ENCODE data around the gene WBP11.

Gene WBP11

DNA sequence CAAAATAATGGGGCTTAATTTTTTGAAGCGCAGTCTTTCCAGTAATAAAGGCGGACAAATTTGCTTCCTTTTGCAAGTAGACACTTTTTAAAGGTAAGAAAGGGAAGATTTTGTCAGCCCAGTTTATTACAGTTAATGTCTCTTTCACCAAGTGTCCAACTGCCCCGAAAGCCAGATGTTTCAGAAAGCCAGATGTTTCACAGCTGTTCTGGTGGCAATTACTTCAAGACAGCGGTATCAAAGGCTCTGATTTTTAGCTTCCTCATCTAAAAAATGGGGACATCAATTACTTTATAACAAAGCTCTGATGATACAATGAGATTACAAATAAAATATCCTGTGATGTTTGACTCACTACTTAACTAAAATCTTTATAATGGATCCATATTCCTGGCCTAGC is 1.0 kb downstream of the WBP11 start:
- DNase-seq (ENCODE audit: insufficient read length, low spot score) (no peak), FAIRE-seq (no peak)
- TF ChIP-seq POLR2AphosphoS5 (IDR thresholded peaks at IDR 0.05; ENCODE audit: low read depth, low read length) (no peak), TAF1 (IDR thresholded peaks at IDR 0.05; ENCODE audit: low read depth, low read length) (no peak), SPI1 (IDR thresholded peaks at IDR 0.05; ENCODE audit: low read depth, low read length) (no peak), PAX5 (IDR thresholded peaks at IDR 0.05; ENCODE audit: insufficient read depth, low read length, severe bottlenecking) (no peak), POLR2A (IDR thresholded peaks at IDR 0.05; ENCODE audit: low read depth, low read length) (no peak), POU2F2 (IDR thresholded peaks at IDR 0.05; ENCODE audit: low read depth, low read length) (no peak)

DNA sequence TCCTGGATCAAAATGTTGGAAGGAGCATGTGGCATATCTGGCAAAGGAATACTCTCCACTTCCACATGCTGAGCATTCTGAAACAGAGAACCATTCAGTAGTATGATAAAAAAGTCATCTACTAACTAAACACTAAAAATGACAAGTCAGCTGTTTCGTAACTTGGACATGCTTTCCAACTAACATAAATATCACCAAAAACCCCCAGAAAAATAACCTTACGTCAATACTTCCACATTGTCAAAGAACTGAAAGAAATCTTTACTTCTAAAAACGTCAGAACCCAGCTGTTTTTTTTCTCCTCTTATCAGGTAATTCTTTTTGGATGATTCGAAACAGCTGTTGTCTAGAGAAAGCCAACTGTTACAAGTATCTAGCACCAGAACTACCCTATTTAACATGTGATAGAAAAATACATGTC is 8.2 kb downstream of the WBP11 start:
- TF ChIP-seq POLR2A (IDR thresholded peaks at IDR 0.05; ENCODE audit: low read depth, low read length) (no peak), TAF1 (IDR thresholded peaks at IDR 0.05; ENCODE audit: low read depth, low read length) (no peak), POU2F2 (IDR thresholded peaks at IDR 0.05; ENCODE audit: low read depth, low read length) (no peak), SPI1 (IDR thresholded peaks at IDR 0.05; ENCODE audit: low read depth, low read length) (no peak), POLR2AphosphoS5 (IDR thresholded peaks at IDR 0.05; ENCODE audit: low read depth, low read length) (no peak), PAX5 (IDR thresholded peaks at IDR 0.05; ENCODE audit: insufficient read depth, low read length, severe bottlenecking) (no peak)
- FAIRE-seq (no peak), DNase-seq (ENCODE audit: insufficient read length, low spot score) (no peak)

DNA sequence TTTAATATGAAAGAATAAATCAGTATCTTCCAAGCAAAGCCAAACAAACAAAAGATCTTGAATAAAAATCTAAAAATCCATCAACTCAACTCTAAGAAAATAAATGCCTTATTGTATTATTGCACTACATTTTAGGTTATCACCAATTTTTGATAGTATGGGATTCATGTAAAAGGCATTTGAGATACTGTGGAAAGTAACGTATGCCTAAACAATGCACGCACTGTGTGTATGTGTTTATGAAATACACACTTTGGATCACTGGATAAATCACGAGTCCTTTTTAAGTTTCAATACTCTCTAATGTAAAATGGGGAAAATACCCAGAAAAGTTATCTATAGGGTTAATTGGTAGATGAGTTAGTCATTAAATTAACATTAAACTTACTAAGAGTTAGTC is 17.7 kb downstream of the WBP11 start:
- FAIRE-seq: no peak
- TF ChIP-seq TAF1 (IDR thresholded peaks at IDR 0.05; ENCODE audit: low read depth, low read length): no peak
- TF ChIP-seq SPI1 (IDR thresholded peaks at IDR 0.05; ENCODE audit: low read depth, low read length): no peak
- TF ChIP-seq POLR2A (IDR thresholded peaks at IDR 0.05; ENCODE audit: low read depth, low read length): no peak
- no peak for TF ChIP-seq POLR2AphosphoS5 (IDR thresholded peaks at IDR 0.05; ENCODE audit: low read depth, low read length)
- no peak for TF ChIP-seq PAX5 (IDR thresholded peaks at IDR 0.05; ENCODE audit: insufficient read depth, low read length, severe bottlenecking)
- TF ChIP-seq POU2F2 (IDR thresholded peaks at IDR 0.05; ENCODE audit: low read depth, low read length): no peak
- no peak for DNase-seq (ENCODE audit: insufficient read length, low spot score)

DNA sequence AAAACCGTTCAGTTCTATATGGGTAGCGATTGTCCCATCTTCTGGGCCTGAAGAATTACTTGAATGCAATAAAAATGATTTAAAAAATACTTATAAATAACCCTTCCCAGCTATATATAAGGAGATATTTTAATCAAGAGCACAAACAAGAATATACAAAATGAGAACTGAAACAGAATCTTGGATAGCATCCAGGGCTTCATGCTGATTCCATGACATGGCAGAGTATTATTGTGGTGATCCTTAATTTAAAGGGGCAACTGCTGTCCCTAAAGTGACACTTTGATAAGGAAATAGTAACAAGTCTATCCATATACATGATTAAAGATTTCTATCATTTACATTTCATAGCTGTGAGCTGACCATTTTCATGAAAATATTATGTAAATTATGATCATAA is 18.8 kb downstream of the WBP11 start:
- TF ChIP-seq SPI1 (IDR thresholded peaks at IDR 0.05; ENCODE audit: low read depth, low read length) (no peak), POLR2AphosphoS5 (IDR thresholded peaks at IDR 0.05; ENCODE audit: low read depth, low read length) (no peak), POLR2A (IDR thresholded peaks at IDR 0.05; ENCODE audit: low read depth, low read length) (no peak), POU2F2 (IDR thresholded peaks at IDR 0.05; ENCODE audit: low read depth, low read length) (no peak), TAF1 (IDR thresholded peaks at IDR 0.05; ENCODE audit: low read depth, low read length) (no peak), PAX5 (IDR thresholded peaks at IDR 0.05; ENCODE audit: insufficient read depth, low read length, severe bottlenecking) (no peak)
- FAIRE-seq (no peak), DNase-seq (ENCODE audit: insufficient read length, low spot score) (no peak)

DNA sequence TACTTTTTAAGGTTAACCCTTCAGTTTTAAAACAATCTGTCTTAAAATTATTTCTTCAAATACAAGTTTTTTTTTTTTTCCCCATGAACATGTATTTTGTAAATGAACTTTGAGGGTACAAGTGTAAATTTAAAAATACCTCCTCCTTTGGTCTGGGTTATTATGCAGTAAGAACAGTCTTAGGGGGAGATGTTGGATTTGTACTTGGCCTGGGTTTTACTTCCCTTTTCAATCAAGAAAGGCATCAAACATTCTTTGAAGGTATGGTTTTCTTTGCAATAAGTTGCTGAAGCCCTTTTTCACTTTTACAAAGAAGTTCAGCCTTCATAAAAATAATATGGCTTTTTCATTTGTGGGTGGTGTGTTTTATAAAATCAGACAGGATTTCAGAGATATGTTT is 20.5 kb downstream of the WBP11 start:
- no peak for TF ChIP-seq POLR2AphosphoS5 (IDR thresholded peaks at IDR 0.05; ENCODE audit: low read depth, low read length)
- DNase-seq (ENCODE audit: insufficient read length, low spot score) (no peak), FAIRE-seq (peak; percentile 35)

DNA sequence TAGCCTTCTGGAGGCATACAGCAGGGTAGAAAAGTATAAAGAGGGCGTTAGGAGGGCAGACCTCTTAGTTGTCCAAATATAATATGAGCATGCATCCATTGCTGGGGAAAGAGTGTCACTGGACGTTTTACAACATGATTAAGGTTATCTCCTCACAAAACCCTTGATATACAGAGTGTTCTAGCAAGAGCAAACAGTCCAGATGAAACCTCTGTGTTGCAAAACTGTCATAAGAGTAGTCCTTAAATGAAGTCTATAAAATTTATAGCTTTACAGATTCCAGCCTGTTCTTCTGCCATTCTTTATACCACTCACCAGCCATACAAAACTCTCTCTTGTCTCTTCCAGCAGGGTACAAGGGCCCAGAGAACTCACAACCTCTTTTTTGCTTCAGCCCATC is 21.7 kb downstream of the WBP11 start:
- no peak for TF ChIP-seq PAX5 (IDR thresholded peaks at IDR 0.05; ENCODE audit: insufficient read depth, low read length, severe bottlenecking)
- TF ChIP-seq POU2F2 (IDR thresholded peaks at IDR 0.05; ENCODE audit: low read depth, low read length): no peak
- no peak for TF ChIP-seq TAF1 (IDR thresholded peaks at IDR 0.05; ENCODE audit: low read depth, low read length)
- no peak for TF ChIP-seq SPI1 (IDR thresholded peaks at IDR 0.05; ENCODE audit: low read depth, low read length)
- no peak for TF ChIP-seq POLR2AphosphoS5 (IDR thresholded peaks at IDR 0.05; ENCODE audit: low read depth, low read length)
- TF ChIP-seq POLR2A (IDR thresholded peaks at IDR 0.05; ENCODE audit: low read depth, low read length): no peak
- FAIRE-seq (no peak), DNase-seq (ENCODE audit: insufficient read length, low spot score) (no peak)

DNA sequence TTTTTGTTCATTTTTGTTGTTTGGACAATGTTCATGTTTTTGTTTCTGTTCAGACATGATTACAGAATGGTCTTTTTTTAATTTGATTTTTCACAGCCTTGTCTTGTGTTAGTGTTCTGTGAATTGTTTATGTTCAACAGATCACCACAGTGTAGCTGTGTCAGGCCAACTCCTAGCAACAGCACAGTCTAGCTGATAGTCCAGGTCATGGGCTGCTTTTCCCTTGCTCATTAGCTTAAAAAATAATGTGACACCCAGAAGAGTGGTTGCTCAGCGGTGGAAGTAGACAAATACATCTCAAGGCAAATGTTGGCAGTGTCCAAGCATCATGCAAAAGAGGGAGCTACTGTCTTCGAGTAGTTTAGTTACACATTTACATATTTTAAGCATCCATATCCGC is 22.4 kb downstream of the WBP11 start:
- FAIRE-seq (peak; percentile 38), DNase-seq (ENCODE audit: insufficient read length, low spot score) (no peak)
- no peak for TF ChIP-seq POLR2A (IDR thresholded peaks at IDR 0.05; ENCODE audit: low read depth, low read length)
- no peak for TF ChIP-seq PAX5 (IDR thresholded peaks at IDR 0.05; ENCODE audit: insufficient read depth, low read length, severe bottlenecking)
- no peak for TF ChIP-seq POU2F2 (IDR thresholded peaks at IDR 0.05; ENCODE audit: low read depth, low read length)
- no peak for TF ChIP-seq POLR2AphosphoS5 (IDR thresholded peaks at IDR 0.05; ENCODE audit: low read depth, low read length)
- no peak for TF ChIP-seq TAF1 (IDR thresholded peaks at IDR 0.05; ENCODE audit: low read depth, low read length)
- TF ChIP-seq SPI1 (IDR thresholded peaks at IDR 0.05; ENCODE audit: low read depth, low read length): no peak

DNA sequence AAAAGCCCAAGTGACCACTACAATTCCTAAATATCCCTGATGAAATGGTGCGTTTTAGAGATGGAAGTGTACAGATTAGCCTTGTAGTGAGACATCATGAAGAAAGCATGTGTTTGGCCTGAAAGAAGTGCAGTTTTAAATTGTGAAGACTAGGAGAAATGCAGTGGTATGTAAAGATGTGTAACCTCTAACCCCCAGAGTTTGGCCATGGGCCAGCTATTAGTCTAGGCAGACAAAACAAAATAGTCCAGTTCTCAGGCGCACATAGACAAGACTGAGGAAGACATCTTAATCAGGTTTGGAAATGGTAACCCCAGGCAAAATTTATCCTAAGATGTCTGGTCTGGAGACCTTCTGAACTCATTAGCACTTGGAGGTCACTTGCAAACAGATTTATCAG is 23.4 kb downstream of the WBP11 start:
- DNase-seq (ENCODE audit: insufficient read length, low spot score): no peak
- no peak for TF ChIP-seq TAF1 (IDR thresholded peaks at IDR 0.05; ENCODE audit: low read depth, low read length)
- TF ChIP-seq POU2F2 (IDR thresholded peaks at IDR 0.05; ENCODE audit: low read depth, low read length): no peak
- no peak for TF ChIP-seq SPI1 (IDR thresholded peaks at IDR 0.05; ENCODE audit: low read depth, low read length)
- no peak for TF ChIP-seq POLR2AphosphoS5 (IDR thresholded peaks at IDR 0.05; ENCODE audit: low read depth, low read length)
- no peak for TF ChIP-seq POLR2A (IDR thresholded peaks at IDR 0.05; ENCODE audit: low read depth, low read length)
- TF ChIP-seq PAX5 (IDR thresholded peaks at IDR 0.05; ENCODE audit: insufficient read depth, low read length, severe bottlenecking): no peak
- FAIRE-seq: no peak

DNA sequence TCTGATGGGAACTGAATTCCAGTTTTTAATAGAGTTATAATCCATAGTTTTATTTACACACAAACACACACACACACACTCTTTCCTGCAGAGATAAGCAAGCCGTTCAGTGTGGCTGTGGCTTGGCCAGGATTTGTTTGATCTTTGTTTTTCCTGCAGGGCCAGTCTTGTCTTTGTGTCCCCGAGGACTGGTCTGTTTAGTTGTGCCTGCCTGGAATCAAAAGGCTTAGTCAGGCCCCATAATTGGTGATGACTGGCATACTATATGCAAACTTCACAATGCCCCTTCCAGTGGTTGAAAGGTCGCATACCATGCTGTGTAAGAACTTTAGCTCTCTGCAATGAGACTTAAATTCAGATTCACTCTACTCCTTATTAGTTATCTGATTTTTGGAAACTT is 26.0 kb downstream of the WBP11 start:
- TF ChIP-seq POLR2AphosphoS5 (IDR thresholded peaks at IDR 0.05; ENCODE audit: low read depth, low read length) (no peak), POLR2A (IDR thresholded peaks at IDR 0.05; ENCODE audit: low read depth, low read length) (no peak)
- FAIRE-seq: no peak
- DNase-seq (ENCODE audit: insufficient read length, low spot score): no peak

DNA sequence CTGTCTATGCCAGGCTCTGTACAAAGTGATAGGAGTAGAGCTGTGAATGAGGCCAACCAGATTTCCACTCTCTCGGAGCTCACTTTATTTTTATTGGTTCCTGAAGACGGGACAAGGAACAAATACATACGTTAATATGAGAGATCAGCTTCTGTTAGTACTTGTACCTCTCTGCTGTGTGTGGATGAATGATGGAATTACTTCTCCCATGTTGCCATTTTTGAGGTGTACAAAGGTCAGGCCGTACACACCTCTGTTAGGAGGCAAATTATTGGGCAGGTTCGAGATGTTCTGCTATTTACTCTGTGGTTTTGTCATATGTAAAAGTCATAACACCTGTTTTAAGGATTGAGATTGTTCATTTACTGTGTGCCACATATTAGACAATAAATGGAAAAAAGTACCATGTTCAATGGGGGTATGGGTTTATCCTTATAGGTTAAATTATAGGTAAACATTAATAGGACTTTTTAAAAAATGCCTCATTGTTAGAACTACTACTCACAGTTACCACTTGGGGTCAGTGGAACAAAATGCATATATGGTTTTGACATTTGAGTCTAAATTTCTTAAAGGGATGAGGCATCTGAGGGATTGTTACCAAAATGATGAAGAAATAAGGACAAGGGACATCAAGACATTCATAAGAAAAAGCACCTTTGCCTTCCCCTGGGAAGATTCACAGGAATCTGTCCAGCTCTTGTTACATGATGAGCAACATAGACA is 26.9 kb downstream of the WBP11 start:
- TF ChIP-seq POLR2A (IDR thresholded peaks at IDR 0.05; ENCODE audit: low read depth, low read length) (no peak), POU2F2 (IDR thresholded peaks at IDR 0.05; ENCODE audit: low read depth, low read length) (no peak), PAX5 (IDR thresholded peaks at IDR 0.05; ENCODE audit: insufficient read depth, low read length, severe bottlenecking) (no peak)
- no peak for DNase-seq (ENCODE audit: insufficient read length, low spot score)
- peak; percentile 26 for FAIRE-seq
